A549 (cell line): ENCODE measurements around the gene CCDC40.

ENCODE experiments used
- RAD21 ChIP-seq, 2 experiments: fragments of >200 bp in 1 of 2; sonication (Bioruptor Twin) in 1 of 2; formaldehyde crosslinking in 1 of 2; IDR thresholded peaks in 1 of 2; conservative IDR thresholded peaks in 1 of 2; 2 replicates in 1 of 2; 3 replicates in 1 of 2; pipeline ENCODE4 v1.6.1; 2012 to 2018; ENCODE audit warnings: inconsistent platforms in 1 of 2
- TF ChIP-seq, protein P1 (sequence below): fragments of 450-650 bp; IDR thresholded peaks from 2 replicates; pipeline ENCODE4 v1.6.1; 2014; ENCODE audit warnings: antibody characterized with exemption
- TF ChIP-seq, protein P2 (sequence below): fragments of 150-350 bp; IDR thresholded peaks from 2 replicates; pipeline ENCODE4 v1.6.1; 2014; ENCODE audit warnings: low read depth, mild to moderate bottlenecking, low read length
- TF ChIP-seq, protein P3 (sequence below): fragments of >200 bp; sonication (Bioruptor Twin); formaldehyde crosslinking; IDR thresholded peaks from 3 replicates; pipeline ENCODE4 v1.5.1; 2016
- TF ChIP-seq, protein P4 (sequence below): fragments of 200-600 bp; sonication (generic); IDR thresholded peaks from 2 replicates; pipeline ENCODE4 v1.6.1; 2016; ENCODE audit warnings: antibody characterized with exemption, mild to moderate bottlenecking, moderate library complexity

DNA sequence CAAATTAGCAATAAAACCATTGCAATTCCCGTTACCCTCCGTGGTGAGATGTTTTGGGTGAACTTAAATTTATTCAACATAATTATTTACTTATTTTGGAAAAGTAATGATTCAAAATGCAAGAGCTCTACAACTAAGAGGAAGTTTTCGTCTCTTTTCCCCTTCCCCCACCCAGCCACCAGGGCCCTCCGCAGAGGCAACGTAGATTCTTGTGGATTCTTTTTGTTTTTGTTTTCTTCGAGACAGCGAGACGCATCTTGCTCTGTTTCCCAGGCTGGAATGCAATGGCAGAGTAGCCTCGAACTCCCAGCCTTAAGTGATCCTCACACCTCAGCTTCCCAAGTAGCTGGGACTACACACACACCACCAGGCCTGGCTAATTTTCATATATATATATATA, 19.2 kb downstream of the CCDC40 start:
- TF ChIP-seq, protein P1, sequence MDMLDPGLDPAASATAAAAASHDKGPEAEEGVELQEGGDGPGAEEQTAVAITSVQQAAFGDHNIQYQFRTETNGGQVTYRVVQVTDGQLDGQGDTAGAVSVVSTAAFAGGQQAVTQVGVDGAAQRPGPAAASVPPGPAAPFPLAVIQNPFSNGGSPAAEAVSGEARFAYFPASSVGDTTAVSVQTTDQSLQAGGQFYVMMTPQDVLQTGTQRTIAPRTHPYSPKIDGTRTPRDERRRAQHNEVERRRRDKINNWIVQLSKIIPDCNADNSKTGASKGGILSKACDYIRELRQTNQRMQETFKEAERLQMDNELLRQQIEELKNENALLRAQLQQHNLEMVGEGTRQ = no peak
- TF ChIP-seq RAD21 (conservative IDR thresholded peaks at IDR 0.05 in 1 of 2, IDR thresholded peaks at IDR 0.05 in 1 of 2) = no peak
- TF ChIP-seq, protein P2, sequence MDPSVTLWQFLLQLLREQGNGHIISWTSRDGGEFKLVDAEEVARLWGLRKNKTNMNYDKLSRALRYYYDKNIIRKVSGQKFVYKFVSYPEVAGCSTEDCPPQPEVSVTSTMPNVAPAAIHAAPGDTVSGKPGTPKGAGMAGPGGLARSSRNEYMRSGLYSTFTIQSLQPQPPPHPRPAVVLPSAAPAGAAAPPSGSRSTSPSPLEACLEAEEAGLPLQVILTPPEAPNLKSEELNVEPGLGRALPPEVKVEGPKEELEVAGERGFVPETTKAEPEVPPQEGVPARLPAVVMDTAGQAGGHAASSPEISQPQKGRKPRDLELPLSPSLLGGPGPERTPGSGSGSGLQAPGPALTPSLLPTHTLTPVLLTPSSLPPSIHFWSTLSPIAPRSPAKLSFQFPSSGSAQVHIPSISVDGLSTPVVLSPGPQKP = no peak
- TF ChIP-seq, protein P3, sequence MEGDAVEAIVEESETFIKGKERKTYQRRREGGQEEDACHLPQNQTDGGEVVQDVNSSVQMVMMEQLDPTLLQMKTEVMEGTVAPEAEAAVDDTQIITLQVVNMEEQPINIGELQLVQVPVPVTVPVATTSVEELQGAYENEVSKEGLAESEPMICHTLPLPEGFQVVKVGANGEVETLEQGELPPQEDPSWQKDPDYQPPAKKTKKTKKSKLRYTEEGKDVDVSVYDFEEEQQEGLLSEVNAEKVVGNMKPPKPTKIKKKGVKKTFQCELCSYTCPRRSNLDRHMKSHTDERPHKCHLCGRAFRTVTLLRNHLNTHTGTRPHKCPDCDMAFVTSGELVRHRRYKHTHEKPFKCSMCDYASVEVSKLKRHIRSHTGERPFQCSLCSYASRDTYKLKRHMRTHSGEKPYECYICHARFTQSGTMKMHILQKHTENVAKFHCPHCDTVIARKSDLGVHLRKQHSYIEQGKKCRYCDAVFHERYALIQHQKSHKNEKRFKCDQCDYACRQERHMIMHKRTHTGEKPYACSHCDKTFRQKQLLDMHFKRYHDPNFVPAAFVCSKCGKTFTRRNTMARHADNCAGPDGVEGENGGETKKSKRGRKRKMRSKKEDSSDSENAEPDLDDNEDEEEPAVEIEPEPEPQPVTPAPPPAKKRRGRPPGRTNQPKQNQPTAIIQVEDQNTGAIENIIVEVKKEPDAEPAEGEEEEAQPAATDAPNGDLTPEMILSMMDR = no peak
- TF ChIP-seq, protein P4, sequence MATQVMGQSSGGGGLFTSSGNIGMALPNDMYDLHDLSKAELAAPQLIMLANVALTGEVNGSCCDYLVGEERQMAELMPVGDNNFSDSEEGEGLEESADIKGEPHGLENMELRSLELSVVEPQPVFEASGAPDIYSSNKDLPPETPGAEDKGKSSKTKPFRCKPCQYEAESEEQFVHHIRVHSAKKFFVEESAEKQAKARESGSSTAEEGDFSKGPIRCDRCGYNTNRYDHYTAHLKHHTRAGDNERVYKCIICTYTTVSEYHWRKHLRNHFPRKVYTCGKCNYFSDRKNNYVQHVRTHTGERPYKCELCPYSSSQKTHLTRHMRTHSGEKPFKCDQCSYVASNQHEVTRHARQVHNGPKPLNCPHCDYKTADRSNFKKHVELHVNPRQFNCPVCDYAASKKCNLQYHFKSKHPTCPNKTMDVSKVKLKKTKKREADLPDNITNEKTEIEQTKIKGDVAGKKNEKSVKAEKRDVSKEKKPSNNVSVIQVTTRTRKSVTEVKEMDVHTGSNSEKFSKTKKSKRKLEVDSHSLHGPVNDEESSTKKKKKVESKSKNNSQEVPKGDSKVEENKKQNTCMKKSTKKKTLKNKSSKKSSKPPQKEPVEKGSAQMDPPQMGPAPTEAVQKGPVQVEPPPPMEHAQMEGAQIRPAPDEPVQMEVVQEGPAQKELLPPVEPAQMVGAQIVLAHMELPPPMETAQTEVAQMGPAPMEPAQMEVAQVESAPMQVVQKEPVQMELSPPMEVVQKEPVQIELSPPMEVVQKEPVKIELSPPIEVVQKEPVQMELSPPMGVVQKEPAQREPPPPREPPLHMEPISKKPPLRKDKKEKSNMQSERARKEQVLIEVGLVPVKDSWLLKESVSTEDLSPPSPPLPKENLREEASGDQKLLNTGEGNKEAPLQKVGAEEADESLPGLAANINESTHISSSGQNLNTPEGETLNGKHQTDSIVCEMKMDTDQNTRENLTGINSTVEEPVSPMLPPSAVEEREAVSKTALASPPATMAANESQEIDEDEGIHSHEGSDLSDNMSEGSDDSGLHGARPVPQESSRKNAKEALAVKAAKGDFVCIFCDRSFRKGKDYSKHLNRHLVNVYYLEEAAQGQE = no peak
